OCI-LY7 (cell line): ENCODE data around the gene TNKS2. TPM values are rescaled to one million over a fixed set of nuclear protein-coding genes. Genes with fewer than 3 reads are reported as not detected.

ENCODE experiments used
- BruUV-seq: library from RNA; stranded (reverse); fragments of 400-500 nt; replicated peaks from 2 replicates; lab custom pipeline; 2021; lab: Mats Ljungman, UMichigan
- CTCF ChIA-PET: fragments of 300-600 bp; sonication (Branson Sonifier 250); formaldehyde crosslinking; loops from one replicate; lab custom pipeline; 2022; ENCODE audit warnings: antibody characterized with exemption; ENCODE audit not compliant: unreplicated experiment; lab: Charles Lee
- POLR2A ChIA-PET: fragments of 300-600 bp; sonication (Branson Sonifier 250); formaldehyde crosslinking; loops from one replicate; lab custom pipeline; 2022; ENCODE audit warnings: antibody characterized with exemption; lab: Charles Lee
- DNase-seq: peaks from one replicate; pipeline ENCODE4 v3.0.0-alpha.2; 2015; ENCODE audit warnings: low spot score
- H2AFZ ChIP-seq: fragments of 200-600 bp; sonication (generic), shearing (Covaris generic); 2 replicates; pipeline ENCODE4 v1.6.1; 2014; ENCODE audit warnings: mild to moderate bottlenecking, antibody characterized with exemption, low read length, moderate library complexity
- H3K27ac ChIP-seq: fragments of 200-600 bp; sonication (generic); 2 replicates; pipeline ENCODE4 v1.5.1; 2014; ENCODE audit warnings: mixed run types, low read depth, mild to moderate bottlenecking, moderate library complexity, low read length, inconsistent platforms; ENCODE audit not compliant: poor library complexity, severe bottlenecking
- H3K36me3 ChIP-seq: fragments of 200-600 bp; sonication (generic); 2 replicates; pipeline ENCODE4 v1.6.1; 2014; ENCODE audit warnings: mild to moderate bottlenecking, antibody characterized with exemption, low read length, moderate library complexity, mixed read lengths; ENCODE audit not compliant: insufficient read depth
- H3K4me1 ChIP-seq: fragments of 200-600 bp; sonication (generic); 2 replicates; pipeline ENCODE4 v1.5.1; 2014; ENCODE audit warnings: mild to moderate bottlenecking, low read length; ENCODE audit not compliant: insufficient read depth, poor library complexity, severe bottlenecking
- H3K4me2 ChIP-seq: fragments of 200-600 bp; sonication (generic); 2 replicates; pipeline ENCODE4 v1.6.1; 2014; ENCODE audit warnings: mild to moderate bottlenecking, low read length
- H3K4me3 ChIP-seq: fragments of 200-600 bp; sonication (generic); 2 replicates; pipeline ENCODE4 v1.5.1; 2014; ENCODE audit warnings: mild to moderate bottlenecking, low read depth, low read length; ENCODE audit not compliant: poor library complexity, severe bottlenecking
- H3K79me2 ChIP-seq: fragments of 200-600 bp; sonication (generic); 2 replicates; pipeline ENCODE4 v1.6.1; 2016; ENCODE audit warnings: low read depth, mild to moderate bottlenecking, low read length, moderate library complexity, mixed read lengths; ENCODE audit not compliant: insufficient read depth
- H3K9me2 ChIP-seq: fragments of 200-600 bp; sonication (generic); 2 replicates; pipeline ENCODE4 v1.6.1; 2016; ENCODE audit warnings: mild to moderate bottlenecking, low read length, mixed read lengths; ENCODE audit not compliant: insufficient read depth
- H3K9me3 ChIP-seq: fragments of 200-600 bp; sonication (generic); 2 replicates; pipeline ENCODE4 v1.6.1; 2014; ENCODE audit warnings: mild to moderate bottlenecking, mixed run types, low read length, mixed read lengths
- H4K20me1 ChIP-seq: fragments of 200-600 bp; sonication (generic); 2 replicates; pipeline ENCODE4 v1.6.1; 2014; ENCODE audit warnings: mild to moderate bottlenecking, antibody characterized with exemption, low read length, moderate library complexity, mixed read lengths; ENCODE audit not compliant: insufficient read depth
- CTCF ChIP-seq: fragments of 200-600 bp; sonication (generic); conservative IDR thresholded peaks from 2 replicates; pipeline ENCODE4 v1.5.1; 2014; ENCODE audit warnings: mild to moderate bottlenecking, antibody characterized with exemption, low read length, moderate library complexity, mixed read lengths
- EZH2phosphoT487 ChIP-seq: fragments of 200-600 bp; sonication (generic); IDR thresholded peaks from 2 replicates; pipeline ENCODE4 v1.6.1; 2018; ENCODE audit warnings: low read depth, borderline replicate concordance, mild to moderate bottlenecking, mixed run types, antibody characterized with exemption, low read length, moderate library complexity, mixed read lengths
- intact Hi-C: fragments of 100-400 bp; cut with micrococcal nuclease; formaldehyde crosslinking; loops from one replicate; pipeline ENCODE4 v1.10.0; 2022; ENCODE audit not compliant: unreplicated experiment
- total RNA-seq, 2 experiments: library from RNA; depleted of rRNA in 1 of 2; stranded (reverse); fragments of >200 nt in 1 of 2; shearing (Covaris generic) in 1 of 2; gene quantifications; 2 replicates each; pipeline ENCODE4 v1.2.3, GENCODE V29; 2014 to 2022

TNKS2 gene
- total RNA-seq, 2 experiments from 2014 or later, result 20.0 to 31.3 TPM

GRCh38 chr10:91813251-91813650 lies 15.0 kb downstream of the TNKS2 start:
- Histone ChIP-seq H4K20me1 (no peaks in the 10 kb centered on the region), H3K4me3 (no peak overlapping the region), H3K79me2 (peaks cover 23% of the 10 kb centered on the region; the same call in 1 of the 2 replicates), H2AFZ (no peak overlapping the region), H3K4me1 (no peaks in the 10 kb centered on the region), H3K36me3 (peaks cover 76% of the 10 kb centered on the region), H3K9me3 (no peaks in the 10 kb centered on the region), H3K9me2 (no peaks in the 10 kb centered on the region), H3K27ac (no peak overlapping the region), H3K4me2 (no peak overlapping the region)
- intact Hi-C loops, result no loop called here
- no TSS peak for BruUV-seq
- POLR2A ChIA-PET, result interaction anchor here (0.7 to 1.5 kb wide), 4 partner anchors 10 to 18 kb away, joined by 3 to 4 read pairs (median 4); no protein-coding TSS in a partner anchor
- CTCF ChIA-PET, result no interaction called here
- TF ChIP-seq EZH2phosphoT487, result no peak
- DNase-seq, result no peak

- H2AFZ ChIP-seq, result no peak overlapping the region
- 0 out of 2 replicates have a peak, but pooled peaks cover 5% of the 10 kb centered on the region for H3K79me2 ChIP-seq
- no peak for TF ChIP-seq CTCF
- no peak overlapping the region for H3K4me2 ChIP-seq
- H3K9me3 ChIP-seq, result no peaks in the 10 kb centered on the region
- DNase-seq, result no peak
- no TSS peak for BruUV-seq
- intact Hi-C loops, result no loop called here
- peaks cover 94% of the 10 kb centered on the region for H3K36me3 ChIP-seq
- ChIA-PET POLR2A (interaction anchor here (0.6 to 1.8 kb wide), 10 partner anchors 12 to 397 kb away, joined by 3 to 7 read pairs (median 4); no protein-coding TSS in a partner anchor), CTCF (no interaction called here)
- H4K20me1 ChIP-seq, result no peaks in the 10 kb centered on the region
- H3K9me2 ChIP-seq, result no peaks in the 10 kb centered on the region
- H3K27ac ChIP-seq, result no peak overlapping the region
- no peaks in the 10 kb centered on the region for H3K4me1 ChIP-seq
- no peak overlapping the region for H3K4me3 ChIP-seq
Measured at GRCh38 chr10:91816981-91817380, 18.8 kb downstream of the TNKS2 start.

GRCh38 chr10:91820144-91820543 lies 21.9 kb downstream of the TNKS2 start:
- no TSS peak for BruUV-seq
- Histone ChIP-seq H3K4me1 (no peaks in the 10 kb centered on the region), H3K9me2 (no peaks in the 10 kb centered on the region), H3K4me3 (no peak overlapping the region), H3K27ac (no peak overlapping the region), H3K4me2 (no peak overlapping the region), H2AFZ (no peak overlapping the region), H3K36me3 (peaks cover 94% of the 10 kb centered on the region), H4K20me1 (no peaks in the 10 kb centered on the region), H3K9me3 (no peaks in the 10 kb centered on the region), H3K79me2 (no peaks in the 10 kb centered on the region)
- no peak for DNase-seq
- ChIA-PET POLR2A (interaction anchor here (0.6 to 0.8 kb wide), 2 partner anchors 24 to 30 kb away, joined by 4 read pairs; no protein-coding TSS in a partner anchor), CTCF (no interaction called here)
- intact Hi-C loops, result no loop called here
- no peak for TF ChIP-seq CTCF
- TF ChIP-seq EZH2phosphoT487, result no peak
